HG03571 (cell line): ENCODE measurements around the gene IFI35.
A peak's percentile ranks its signal among the peaks of the same experiment; 100 is the strongest.
"Not testable (repeated sequence)": the region's sequence is repeated elsewhere in the genome, so short reads cannot be mapped to it uniquely, and the experiment has no call there.

Experiments
- ATAC-seq: cut with Tn5 transposase; IDR thresholded peaks from one replicate; pipeline ENCODE4 v1.9.1; 2021; ENCODE audit not compliant: unreplicated experiment

Gene IFI35

GRCh38 chr17:42997390-42997983 is 9.1 kb upstream of the IFI35 start:
- ATAC-seq = no peak

GRCh38 chr17:42997984-42998938 is 8.3 kb upstream of the IFI35 start, which contains the start of gene RPL27:
Gene RPL27 (plus strand): TSS chr17:42998419. CDS start chr17:42998751, 332 bp downstream.
- ATAC-seq = peak; percentile 88

GRCh38 chr17:42999003-42999525 is 7.5 kb upstream of the IFI35 start:
- ATAC-seq = no peak

- ATAC-seq = not testable (repeated sequence)
Measured at GRCh38 chr17:43000894-43001293, 5.7 kb upstream of the IFI35 start.

- no peak for ATAC-seq
Measured at GRCh38 chr17:43003542-43004172, 2.9 kb upstream of the IFI35 start.

- ATAC-seq = no peak
Measured at GRCh38 chr17:43010667-43011308, 4.2 kb downstream of the IFI35 start.

GRCh38 chr17:43011728-43012472 is 5.3 kb downstream of the IFI35 start:
- ATAC-seq = no peak

GRCh38 chr17:43013296-43013695 is 6.7 kb downstream of the IFI35 start:
- no peak for ATAC-seq

- ATAC-seq = no peak
Measured at GRCh38 chr17:43014020-43014648, 7.5 kb downstream of the IFI35 start.

GRCh38 chr17:43014649-43015542 is 8.3 kb downstream of the IFI35 start:
- ATAC-seq = no peak

- ATAC-seq = no peak
Measured at GRCh38 chr17:43015579-43015978, 9.0 kb downstream of the IFI35 start.

GRCh38 chr17:43016216-43016615 is 9.6 kb downstream of the IFI35 start:
- no peak for ATAC-seq

- ATAC-seq = no peak
Measured at GRCh38 chr17:43018008-43018853, 11.6 kb downstream of the IFI35 start.

- ATAC-seq = no peak
Measured at GRCh38 chr17:43018932-43019331, 12.3 kb downstream of the IFI35 start.

GRCh38 chr17:43019418-43019817 is 12.8 kb downstream of the IFI35 start:
- no peak for ATAC-seq

- ATAC-seq = no peak
Measured at GRCh38 chr17:43020030-43020621, 13.5 kb downstream of the IFI35 start.
